ENCODE results near the gene KLHL8. TPM values are rescaled to one million over a fixed set of nuclear protein-coding genes. Genes with fewer than 3 reads are reported as not detected.
A peak's percentile ranks its signal among the peaks of the same experiment; 100 is the strongest.

The KLHL8 gene
- total RNA-seq, 2 experiments from 2014 or later, result 6.3 to 7.0 TPM

GRCh38 chr4:87120010-87120409, 100.4 kb downstream of the KLHL8 start:
- no peak for DNase-seq
- no peak overlapping the region for H3K4me3 ChIP-seq (ENCODE audit: low read length)
- peaks cover 66% of the 10 kb centered on the region for H3K36me3 ChIP-seq (ENCODE audit: insufficient read depth, low read length)
- H3K4me1 ChIP-seq (ENCODE audit: insufficient read depth, low read length), result no peaks in the 10 kb centered on the region
- no peak overlapping the region for H3K27ac Mint-ChIP-seq
- no peak for ATAC-seq (ENCODE audit: poor library complexity)
- ChIA-PET POLR2A (no interaction called here), CTCF (interaction anchor here (1.5 kb wide), 1 partner anchor 198 kb away, joined by 5 read pairs; no protein-coding TSS in a partner anchor)
- no peak overlapping the region for H3K27ac ChIP-seq (ENCODE audit: low read depth in 1 of 2, low read length in 2 of 2)
- H3K36me3 Mint-ChIP-seq (ENCODE audit: low read depth), result peaks cover 86% of the 10 kb centered on the region
- no peaks in the 10 kb centered on the region for H3K27me3 ChIP-seq (ENCODE audit: control insufficient read depth in 1 of 2, insufficient read depth in 2 of 2, low read length in 2 of 2)
- H3K27me3 Mint-ChIP-seq, result no peaks in the 10 kb centered on the region
- H3K9me3 Mint-ChIP-seq, result no peaks in the 10 kb centered on the region
- TF ChIP-seq CTCF (IDR thresholded peaks at IDR 0.05), result no peak
- H3K4me1 Mint-ChIP-seq (ENCODE audit: low read depth), result peaks cover 30% of the 10 kb centered on the region
- intact Hi-C loops (cut with DNase I, micrococcal nuclease), result no loop called here
- no peaks in the 10 kb centered on the region for H3K9me3 ChIP-seq (ENCODE audit: control insufficient read depth in 1 of 2, insufficient read depth in 1 of 2, low read length in 2 of 2)
- H3K4me3 Mint-ChIP-seq, result no peak overlapping the region

GRCh38 chr4:87118826-87119225, 101.6 kb downstream of the KLHL8 start:
- Histone ChIP-seq H3K9me3 (ENCODE audit: control insufficient read depth in 1 of 2, insufficient read depth in 1 of 2, low read length in 2 of 2) (no peaks in the 10 kb centered on the region), H3K4me1 (ENCODE audit: insufficient read depth, low read length) (no peaks in the 10 kb centered on the region), H3K4me3 (ENCODE audit: low read length) (no peak overlapping the region), H3K27me3 (ENCODE audit: control insufficient read depth in 1 of 2, insufficient read depth in 2 of 2, low read length in 2 of 2) (no peaks in the 10 kb centered on the region), H3K36me3 (ENCODE audit: insufficient read depth, low read length) (peaks cover 71% of the 10 kb centered on the region), H3K27ac (ENCODE audit: low read depth in 1 of 2, low read length in 2 of 2) (no peak overlapping the region)
- no peak overlapping the region for H3K4me3 Mint-ChIP-seq
- H3K27ac Mint-ChIP-seq, result no peak overlapping the region
- H3K36me3 Mint-ChIP-seq (ENCODE audit: low read depth), result peaks cover 84% of the 10 kb centered on the region
- no peak for DNase-seq
- peak; percentile 24 for ATAC-seq (ENCODE audit: poor library complexity)
- intact Hi-C loops (cut with DNase I, micrococcal nuclease), result no loop called here
- H3K27me3 Mint-ChIP-seq, result no peaks in the 10 kb centered on the region
- CTCF ChIA-PET, result interaction anchor here (0.9 to 1.5 kb wide), 2 partner anchors 9 to 196 kb away, joined by 3 to 5 read pairs; no protein-coding TSS in a partner anchor
- H3K4me1 Mint-ChIP-seq (ENCODE audit: low read depth), result peaks cover 30% of the 10 kb centered on the region
- POLR2A ChIA-PET, result no interaction called here
- H3K9me3 Mint-ChIP-seq, result no peaks in the 10 kb centered on the region
- TF ChIP-seq CTCF (IDR thresholded peaks at IDR 0.05), result no peak

GRCh38 chr4:87118421-87118820, 102.0 kb downstream of the KLHL8 start:
- Mint-ChIP-seq H3K36me3 (ENCODE audit: low read depth) (peaks cover 86% of the 10 kb centered on the region), H3K27ac (no peak overlapping the region), H3K9me3 (no peaks in the 10 kb centered on the region), H3K27me3 (no peaks in the 10 kb centered on the region), H3K4me3 (no peak overlapping the region), H3K4me1 (ENCODE audit: low read depth) (peaks cover 30% of the 10 kb centered on the region)
- no peak for TF ChIP-seq CTCF (IDR thresholded peaks at IDR 0.05)
- ChIA-PET CTCF (no interaction called here), POLR2A (no interaction called here)
- H3K27me3 ChIP-seq (ENCODE audit: control insufficient read depth in 1 of 2, insufficient read depth in 2 of 2, low read length in 2 of 2), result no peaks in the 10 kb centered on the region
- no peak for DNase-seq
- H3K9me3 ChIP-seq (ENCODE audit: control insufficient read depth in 1 of 2, insufficient read depth in 1 of 2, low read length in 2 of 2), result no peaks in the 10 kb centered on the region
- H3K27ac ChIP-seq (ENCODE audit: low read depth in 1 of 2, low read length in 2 of 2), result no peak overlapping the region
- H3K36me3 ChIP-seq (ENCODE audit: insufficient read depth, low read length), result peaks cover 67% of the 10 kb centered on the region
- no peak for ATAC-seq (ENCODE audit: poor library complexity)
- intact Hi-C loops (cut with DNase I, micrococcal nuclease), result no loop called here
- H3K4me3 ChIP-seq (ENCODE audit: low read length), result no peak overlapping the region
- H3K4me1 ChIP-seq (ENCODE audit: insufficient read depth, low read length), result no peaks in the 10 kb centered on the region
